ENCODE results near the gene S100Z. TPM values are rescaled to one million over a fixed set of nuclear protein-coding genes. Genes with fewer than 3 reads are reported as not detected.

The S100Z gene
- total and polyA plus RNA-seq, 2 donors (not counting 1 experiment from before 2014, with no cell fraction given): 1.0 to 2.4 TPM

GRCh38 chr5:76888733-76889300 lies 39.0 kb downstream of the S100Z start:
- Histone ChIP-seq H3K4me1 (ENCODE audit: control insufficient read depth in 2 of 2, insufficient read depth in 2 of 2, low read length in 2 of 2) (no peaks in the 10 kb centered on the region), H3K4me3 (ENCODE audit: control extremely low read depth in 1 of 5, extremely low read depth in 1 of 5, insufficient read depth in 1 of 5, low read depth in 2 of 5, low read length in 4 of 5) (no peak overlapping the region), H4K20me1 (ENCODE audit: control insufficient read depth, insufficient read depth, low read length, poor library complexity, severe bottlenecking) (no peaks in the 10 kb centered on the region), H2AFZ (ENCODE audit: insufficient read depth, low read depth, low read length, poor library complexity, severe bottlenecking) (no peak overlapping the region), H3K9me3 (ENCODE audit: control extremely low read depth in 1 of 3, control insufficient read depth in 2 of 3, insufficient read depth in 1 of 3, low read length in 2 of 3) (no peaks in the 10 kb centered on the region), H3K27me3 (replicated peaks in 1 of 4; ENCODE audit: control extremely low read depth in 1 of 4, control insufficient read depth in 3 of 4, insufficient read depth in 4 of 4, low read length in 3 of 4) (no peaks in the 10 kb centered on the region), H3K27ac (ENCODE audit: low read length in 2 of 2) (no peak overlapping the region), H3K79me2 (ENCODE audit: control insufficient read depth, insufficient read depth, low read length) (no peaks in the 10 kb centered on the region), H3K36me3 (replicated peaks in 1 of 2; ENCODE audit: control extremely low read depth in 1 of 2, control insufficient read depth in 1 of 2, extremely low read depth in 1 of 2, insufficient read depth in 2 of 2, low read length in 1 of 2) (no peaks in the 10 kb centered on the region), H3K4me2 (replicated peaks; ENCODE audit: low read depth, low read length, poor library complexity, severe bottlenecking) (no peak overlapping the region), H3K9ac (ENCODE audit: low read length) (no peak overlapping the region)
- ChIA-PET CTCF (no interaction called here), POLR2A (no interaction called here)
- Mint-ChIP-seq H3K4me3 (no peak overlapping the region), H3K4me1 (no peaks in the 10 kb centered on the region), H3K27me3 (peaks cover 6% of the 10 kb centered on the region), H3K9me3 (ENCODE audit: insufficient read depth) (no peaks in the 10 kb centered on the region), H3K27ac (no peak overlapping the region)
- DNase-seq: no peak
- intact Hi-C loops (cut with micrococcal nuclease): no loop called here
- ATAC-seq (ENCODE audit: low read depth): no peak
- WGBS (ENCODE audit: insufficient coverage): 85% methylated on average over 7 of the region's 10 CpGs
- TF ChIP-seq CTCF (IDR thresholded peaks at IDR 0.05) (no peak), EZH2 (IDR thresholded peaks at IDR 0.05; ENCODE audit: borderline replicate concordance, insufficient read depth, low read depth, low read length, poor library complexity, severe bottlenecking) (no peak)

- Histone ChIP-seq H3K27me3 (replicated peaks in 1 of 4; ENCODE audit: control extremely low read depth in 1 of 4, control insufficient read depth in 3 of 4, insufficient read depth in 4 of 4, low read length in 3 of 4) (no peaks in the 10 kb centered on the region), H3K4me1 (ENCODE audit: control insufficient read depth in 2 of 2, insufficient read depth in 2 of 2, low read length in 2 of 2) (no peaks in the 10 kb centered on the region), H3K9ac (ENCODE audit: low read length) (no peak overlapping the region), H2AFZ (ENCODE audit: insufficient read depth, low read depth, low read length, poor library complexity, severe bottlenecking) (no peak overlapping the region), H4K20me1 (ENCODE audit: control insufficient read depth, insufficient read depth, low read length, poor library complexity, severe bottlenecking) (no peaks in the 10 kb centered on the region), H3K36me3 (replicated peaks in 1 of 2; ENCODE audit: control extremely low read depth in 1 of 2, control insufficient read depth in 1 of 2, extremely low read depth in 1 of 2, insufficient read depth in 2 of 2, low read length in 1 of 2) (no peaks in the 10 kb centered on the region), H3K9me3 (ENCODE audit: control extremely low read depth in 1 of 3, control insufficient read depth in 2 of 3, insufficient read depth in 1 of 3, low read length in 2 of 3) (peaks cover 0 to 6% (median 2%) of the 10 kb centered on the region in 3 donors), H3K27ac (ENCODE audit: low read length in 2 of 2) (no peak overlapping the region), H3K4me2 (replicated peaks; ENCODE audit: low read depth, low read length, poor library complexity, severe bottlenecking) (no peak overlapping the region), H3K4me3 (ENCODE audit: control extremely low read depth in 1 of 5, extremely low read depth in 1 of 5, insufficient read depth in 1 of 5, low read depth in 2 of 5, low read length in 4 of 5) (no peak overlapping the region), H3K79me2 (ENCODE audit: control insufficient read depth, insufficient read depth, low read length) (no peaks in the 10 kb centered on the region)
- TF ChIP-seq CTCF (IDR thresholded peaks at IDR 0.05): no peak
- no peak for TF ChIP-seq EZH2 (IDR thresholded peaks at IDR 0.05; ENCODE audit: borderline replicate concordance, insufficient read depth, low read depth, low read length, poor library complexity, severe bottlenecking)
- DNase-seq (no peak), ATAC-seq (ENCODE audit: low read depth) (no peak)
- H3K4me3 Mint-ChIP-seq: no peak overlapping the region
- H3K9me3 Mint-ChIP-seq (ENCODE audit: insufficient read depth): peaks cover 6% of the 10 kb centered on the region
- ChIA-PET CTCF (no interaction called here), POLR2A (no interaction called here)
- no CpG with 5 or more reads among the region's 2 CpGs for WGBS (ENCODE audit: insufficient coverage)
- no peaks in the 10 kb centered on the region for H3K4me1 Mint-ChIP-seq
- intact Hi-C loops (cut with micrococcal nuclease): no loop called here
- H3K27ac Mint-ChIP-seq: no peak overlapping the region
- H3K27me3 Mint-ChIP-seq: no peaks in the 10 kb centered on the region
Measured at GRCh38 chr5:76893294-76893693, 43.5 kb downstream of the S100Z start.
